ENCODE data around the gene NYAP2.
A peak's percentile ranks its signal among the peaks of the same experiment; 100 is the strongest.

DNA sequence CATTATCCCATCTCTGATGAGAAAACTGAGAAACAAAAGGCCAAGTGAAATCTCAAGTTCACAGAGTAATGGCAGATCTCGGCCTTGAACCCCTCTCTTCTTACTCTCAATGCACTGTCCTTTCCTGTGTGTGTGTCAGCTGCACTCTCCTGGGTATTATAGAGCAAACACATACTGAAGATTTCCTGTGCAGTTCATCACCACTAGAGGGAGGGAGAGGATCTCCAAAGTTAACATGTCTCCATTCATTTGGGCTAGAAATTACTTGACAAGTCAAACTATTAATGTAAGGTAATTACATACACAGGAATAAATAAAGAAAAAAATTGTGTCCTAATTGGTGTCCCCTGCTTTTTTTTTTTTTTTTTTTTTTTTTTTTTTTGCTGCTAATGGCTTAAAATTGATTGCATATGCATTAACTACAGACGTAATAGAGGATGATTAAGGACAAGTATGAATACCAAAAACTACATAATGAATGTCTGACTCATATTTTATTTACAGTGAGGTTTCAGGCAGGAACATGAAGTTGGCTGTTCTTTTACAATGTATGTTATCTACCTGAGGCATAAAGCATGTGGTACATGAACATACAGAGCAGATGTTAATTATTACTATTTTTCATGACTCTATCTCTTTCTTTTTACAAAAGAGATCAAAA lies 269.2 kb downstream of the NYAP2 start:
- peak; percentile 90 for TF ChIP-seq CTCF (conservative IDR thresholded peaks at IDR 0.05; ENCODE audit: low read depth, low read length)
- no peak for TF ChIP-seq EZH2 (IDR thresholded peaks at IDR 0.05; ENCODE audit: borderline replicate concordance, low read depth, low read length, poor library complexity, severe bottlenecking)

All from A673 (cell line).